Smooth muscle cell (in vitro differentiated cells): ENCODE data around the gene GKN1. TPM values are rescaled to one million over a fixed set of nuclear protein-coding genes. Genes with fewer than 3 reads are reported as not detected.
A peak's percentile ranks its signal among the peaks of the same experiment; 100 is the strongest.

Experiments
- DNase-seq: peaks from one replicate; lab custom pipeline; 2025; ENCODE audit not compliant: unreplicated experiment; lab: John Stamatoyannopoulos, UW
- H2AFZ ChIP-seq: fragments of 200-600 bp; sonication (generic); 2 replicates; pipeline ENCODE4 v1.6.0; 2016; ENCODE audit warnings: antibody characterized with exemption, low read depth, mild to moderate bottlenecking
- H3F3A ChIP-seq: fragments of 200-600 bp; sonication (generic); 2 replicates; pipeline ENCODE4 v1.6.0; 2017; ENCODE audit warnings: antibody characterized with exemption, low read depth
- H3K27ac ChIP-seq: fragments of 200-600 bp; sonication (generic); 2 replicates; pipeline ENCODE4 v1.5.1; 2016; ENCODE audit warnings: low read depth, mild to moderate bottlenecking
- H3K27me3 ChIP-seq: fragments of 200-600 bp; sonication (generic); 2 replicates; pipeline ENCODE4 v1.6.1; 2016; ENCODE audit warnings: low read depth, mild to moderate bottlenecking
- H3K36me3 ChIP-seq: fragments of 200-600 bp; sonication (generic); 2 replicates; pipeline ENCODE4 v1.5.1; 2016; ENCODE audit warnings: low read depth
- H3K4me1 ChIP-seq: fragments of 200-600 bp; sonication (generic); 2 replicates; pipeline ENCODE4 v1.5.1; 2016; ENCODE audit warnings: low read depth
- H3K4me2 ChIP-seq: fragments of 200-600 bp; sonication (generic); 2 replicates; pipeline ENCODE4 v1.6.0; 2016; ENCODE audit warnings: mild to moderate bottlenecking
- H3K4me3 ChIP-seq: fragments of 200-600 bp; sonication (generic); 2 replicates; pipeline ENCODE4 v1.5.1; 2016; ENCODE audit warnings: mild to moderate bottlenecking
- H3K79me2 ChIP-seq: fragments of 200-600 bp; sonication (generic); 2 replicates; pipeline ENCODE4 v1.6.0; 2016; ENCODE audit warnings: low read depth, mild to moderate bottlenecking
- H3K9ac ChIP-seq: fragments of 200-600 bp; sonication (generic); 2 replicates; pipeline ENCODE4 v1.6.0; 2016; ENCODE audit warnings: low read depth
- H3K9me3 ChIP-seq: fragments of 200-600 bp; sonication (generic); replicated peaks from 2 replicates; pipeline ENCODE4 v1.5.1; 2016; ENCODE audit warnings: low read depth
- H4K20me1 ChIP-seq: fragments of 200-600 bp; sonication (generic); 2 replicates; pipeline ENCODE4 v1.6.0; 2016; ENCODE audit warnings: low read depth
- WGBS: methylation state at CpG from one replicate; pipeline ENCODE4 v1.1.7; 2016; ENCODE audit warnings: low lambda C conversion rate; 5-methylcytosine and 5-hydroxymethylcytosine counted together
- polyA plus RNA-seq: library from polyadenylated mRNA; unstranded; fragments of >200 nt; fragmentation: Nextera tagmentation; extraction: Ambion mirVana; gene quantifications from 2 replicates; pipeline ENCODE4 v1.2.1, GENCODE V29; 2016
- total RNA-seq: library from RNA; depleted of rRNA; stranded (reverse); fragments of >200 nt; gene quantifications from 2 replicates; pipeline ENCODE4 v1.2.3, GENCODE V29; 2014
- TF ChIP-seq, protein P1 (sequence below): fragments of 200-600 bp; sonication (generic); IDR thresholded peaks from 2 replicates; pipeline ENCODE4 v1.5.1; 2017; ENCODE audit warnings: borderline replicate concordance, mild to moderate bottlenecking, antibody characterized with exemption; ENCODE audit not compliant: insufficient read depth, poor library complexity, severe bottlenecking

GKN1 gene
- total and polyA plus RNA-seq, 2 experiments from 2014 or later = not detected

DNA sequence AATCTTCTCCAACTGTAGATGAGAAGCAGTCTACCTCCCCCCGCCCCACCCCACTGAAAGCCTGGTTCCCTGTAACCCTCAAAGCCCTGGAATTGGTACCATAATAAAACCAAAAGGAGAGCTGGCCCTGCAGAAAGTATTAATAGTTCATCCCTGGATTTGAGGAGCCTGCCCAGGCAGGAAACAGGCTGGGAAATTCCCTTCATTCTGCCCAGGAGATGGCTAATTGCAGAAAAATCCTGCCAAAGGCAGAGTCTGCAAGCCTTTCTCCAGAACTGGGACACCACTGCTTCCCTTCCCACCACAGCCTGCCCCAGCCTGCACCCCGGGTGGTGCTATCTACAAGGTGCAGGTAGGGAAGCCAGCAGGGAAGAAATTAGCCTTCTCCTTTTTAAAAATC lies 38.0 kb upstream of the GKN1 start:
- no peaks in the 10 kb centered on the region for H4K20me1 ChIP-seq
- H2AFZ ChIP-seq = peak overlapping the region; percentile 9
- no peaks in the 10 kb centered on the region for H3K79me2 ChIP-seq
- no peaks in the 10 kb centered on the region for H3K27me3 ChIP-seq
- no peak for DNase-seq
- H3K9me3 ChIP-seq = no peaks in the 10 kb centered on the region
- H3K4me3 ChIP-seq = no peak overlapping the region
- H3K27ac ChIP-seq = peak overlapping the region; percentile 75
- TF ChIP-seq, protein P1, sequence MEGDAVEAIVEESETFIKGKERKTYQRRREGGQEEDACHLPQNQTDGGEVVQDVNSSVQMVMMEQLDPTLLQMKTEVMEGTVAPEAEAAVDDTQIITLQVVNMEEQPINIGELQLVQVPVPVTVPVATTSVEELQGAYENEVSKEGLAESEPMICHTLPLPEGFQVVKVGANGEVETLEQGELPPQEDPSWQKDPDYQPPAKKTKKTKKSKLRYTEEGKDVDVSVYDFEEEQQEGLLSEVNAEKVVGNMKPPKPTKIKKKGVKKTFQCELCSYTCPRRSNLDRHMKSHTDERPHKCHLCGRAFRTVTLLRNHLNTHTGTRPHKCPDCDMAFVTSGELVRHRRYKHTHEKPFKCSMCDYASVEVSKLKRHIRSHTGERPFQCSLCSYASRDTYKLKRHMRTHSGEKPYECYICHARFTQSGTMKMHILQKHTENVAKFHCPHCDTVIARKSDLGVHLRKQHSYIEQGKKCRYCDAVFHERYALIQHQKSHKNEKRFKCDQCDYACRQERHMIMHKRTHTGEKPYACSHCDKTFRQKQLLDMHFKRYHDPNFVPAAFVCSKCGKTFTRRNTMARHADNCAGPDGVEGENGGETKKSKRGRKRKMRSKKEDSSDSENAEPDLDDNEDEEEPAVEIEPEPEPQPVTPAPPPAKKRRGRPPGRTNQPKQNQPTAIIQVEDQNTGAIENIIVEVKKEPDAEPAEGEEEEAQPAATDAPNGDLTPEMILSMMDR = no peak
- H3K4me1 ChIP-seq = peaks cover 4% of the 10 kb centered on the region
- peak overlapping the region; percentile 8 for H3K9ac ChIP-seq
- H3F3A ChIP-seq = no peaks in the 10 kb centered on the region
- H3K36me3 ChIP-seq = no peaks in the 10 kb centered on the region
- 28% methylated on average over 2 of the region's 2 CpGs for WGBS
- H3K4me2 ChIP-seq = peak overlapping the region; percentile 56

- no peak overlapping the region for H3K4me3 ChIP-seq
- peaks cover 3% of the 10 kb centered on the region for H3K4me1 ChIP-seq
- no peaks in the 10 kb centered on the region for H3K36me3 ChIP-seq
- 92% methylated on average over 1 of the region's 1 CpG for WGBS
- no peaks in the 10 kb centered on the region for H3K27me3 ChIP-seq
- no peaks in the 10 kb centered on the region for H3K9me3 ChIP-seq
- peak overlapping the region; percentile 75 for H3K27ac ChIP-seq
- H3F3A ChIP-seq = no peaks in the 10 kb centered on the region
- H4K20me1 ChIP-seq = no peaks in the 10 kb centered on the region
- H3K9ac ChIP-seq = no peak overlapping the region
- DNase-seq = no peak
- peak overlapping the region; percentile 56 for H3K4me2 ChIP-seq
- no peaks in the 10 kb centered on the region for H3K79me2 ChIP-seq
- TF ChIP-seq, protein P1 = no peak
- H2AFZ ChIP-seq = peak overlapping the region; percentile 2
Measured at GRCh38 chr2:68936889-68937288, 37.5 kb upstream of the GKN1 start.

GRCh38 chr2:68937346-68938055 lies 36.9 kb upstream of the GKN1 start:
- Histone ChIP-seq H3K36me3 (no peaks in the 10 kb centered on the region), H3K9me3 (no peaks in the 10 kb centered on the region), H3K4me2 (peak overlapping the region; percentile 4), H4K20me1 (no peaks in the 10 kb centered on the region), H3K79me2 (no peaks in the 10 kb centered on the region), H3K4me3 (no peak overlapping the region), H3K9ac (no peak overlapping the region), H3K27me3 (no peaks in the 10 kb centered on the region), H3K27ac (peak overlapping the region; percentile 75), H3K4me1 (no peaks in the 10 kb centered on the region), H2AFZ (peak overlapping the region; percentile 2), H3F3A (no peaks in the 10 kb centered on the region)
- WGBS = 83% methylated on average over 5 of the region's 5 CpGs
- no peak for DNase-seq
- TF ChIP-seq, protein P1 = no peak

DNA sequence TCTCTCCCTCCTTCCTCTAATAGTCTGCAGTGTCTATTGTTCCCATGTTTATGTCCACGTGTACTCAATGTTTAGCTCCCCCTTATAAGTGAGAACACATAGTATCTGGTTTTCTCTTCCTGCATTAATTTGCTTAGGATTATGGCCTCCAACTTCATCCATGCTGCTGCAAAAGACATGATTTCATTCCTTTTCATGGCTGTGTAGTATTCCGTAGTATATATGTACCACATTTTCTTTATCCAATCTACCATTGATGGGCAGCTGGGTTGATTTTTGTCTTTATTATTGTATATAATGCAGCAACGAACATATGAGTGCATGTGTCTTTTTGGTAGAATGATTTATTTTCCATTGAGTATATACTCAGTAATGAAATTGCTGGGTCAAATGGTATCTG lies 35.5 kb upstream of the GKN1 start:
- H3K9ac ChIP-seq = no peak overlapping the region
- H2AFZ ChIP-seq = no peak overlapping the region
- no peak overlapping the region for H3K4me3 ChIP-seq
- peaks cover 4% of the 10 kb centered on the region for H3K4me1 ChIP-seq
- 91% methylated on average over 3 of the region's 3 CpGs for WGBS
- H4K20me1 ChIP-seq = no peaks in the 10 kb centered on the region
- no peaks in the 10 kb centered on the region for H3K9me3 ChIP-seq
- H3K27me3 ChIP-seq = no peaks in the 10 kb centered on the region
- H3K27ac ChIP-seq = no peak overlapping the region
- no peaks in the 10 kb centered on the region for H3K36me3 ChIP-seq
- DNase-seq = no peak
- no peak overlapping the region for H3K4me2 ChIP-seq
- TF ChIP-seq, protein P1 = no peak
- no peaks in the 10 kb centered on the region for H3K79me2 ChIP-seq
- H3F3A ChIP-seq = no peaks in the 10 kb centered on the region
